PFSK-1 (cell line): ENCODE results near the gene RAP1A.

ENCODE experiments used
- FOXP2 ChIP-seq: optimal IDR thresholded peaks from 2 replicates; pipeline ENCODE3; 2011; ENCODE audit warnings: borderline replicate concordance, control low read depth, inconsistent platforms; ENCODE audit not compliant: insufficient read depth; ENCODE audit errors: extremely low read length, extremely low read depth
- POLR2AphosphoS5 ChIP-seq: IDR thresholded peaks from 2 replicates; pipeline ENCODE4 v1.6.1; 2012; ENCODE audit warnings: low read depth, mild to moderate bottlenecking, control low read depth, low read length, moderate library complexity
- SIN3A ChIP-seq: IDR thresholded peaks from 2 replicates; pipeline ENCODE4 v1.6.1; 2012; ENCODE audit warnings: mild to moderate bottlenecking, low read length, moderate library complexity, borderline replicate concordance; ENCODE audit not compliant: insufficient read depth
- TAF1 ChIP-seq: IDR thresholded peaks from 2 replicates; pipeline ENCODE4 v1.6.1; 2012; ENCODE audit warnings: low read length, control low read depth, borderline replicate concordance; ENCODE audit not compliant: insufficient read depth
- TF ChIP-seq, protein P1 (sequence below), 2 experiments: IDR thresholded peaks; 2 replicates each; pipeline versions ENCODE4 v1.6.1 to v1.8.0; 2011 to 2012; ENCODE audit warnings: low read depth in 2 of 2, low read length in 2 of 2, control low read depth in 1 of 2, inconsistent platforms in 1 of 2, mild to moderate bottlenecking in 1 of 2, moderate library complexity in 1 of 2; ENCODE audit not compliant: insufficient read depth in 1 of 2

Gene RAP1A

DNA sequence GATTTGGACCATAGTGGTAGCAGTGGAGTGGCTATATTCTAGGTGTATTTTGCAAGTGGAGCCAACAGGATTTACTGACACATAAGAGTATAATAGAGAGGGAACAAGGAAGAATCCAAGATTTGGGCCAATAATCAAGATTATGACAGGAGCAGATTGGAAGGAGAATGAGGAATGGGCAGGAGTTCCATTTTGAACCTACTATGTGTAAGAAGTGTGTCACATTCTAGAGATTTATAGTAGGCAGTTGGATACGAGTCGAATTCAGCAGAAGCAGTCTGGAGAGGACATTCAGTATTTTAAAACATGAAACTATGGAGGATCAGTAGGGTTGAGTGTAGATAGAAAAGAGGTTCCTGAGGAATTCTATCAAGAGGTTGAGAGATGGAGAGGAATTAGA is 97.9 kb downstream of the RAP1A start:
- no peak for TF ChIP-seq TAF1
- TF ChIP-seq POLR2AphosphoS5: no peak
- TF ChIP-seq, protein P1, sequence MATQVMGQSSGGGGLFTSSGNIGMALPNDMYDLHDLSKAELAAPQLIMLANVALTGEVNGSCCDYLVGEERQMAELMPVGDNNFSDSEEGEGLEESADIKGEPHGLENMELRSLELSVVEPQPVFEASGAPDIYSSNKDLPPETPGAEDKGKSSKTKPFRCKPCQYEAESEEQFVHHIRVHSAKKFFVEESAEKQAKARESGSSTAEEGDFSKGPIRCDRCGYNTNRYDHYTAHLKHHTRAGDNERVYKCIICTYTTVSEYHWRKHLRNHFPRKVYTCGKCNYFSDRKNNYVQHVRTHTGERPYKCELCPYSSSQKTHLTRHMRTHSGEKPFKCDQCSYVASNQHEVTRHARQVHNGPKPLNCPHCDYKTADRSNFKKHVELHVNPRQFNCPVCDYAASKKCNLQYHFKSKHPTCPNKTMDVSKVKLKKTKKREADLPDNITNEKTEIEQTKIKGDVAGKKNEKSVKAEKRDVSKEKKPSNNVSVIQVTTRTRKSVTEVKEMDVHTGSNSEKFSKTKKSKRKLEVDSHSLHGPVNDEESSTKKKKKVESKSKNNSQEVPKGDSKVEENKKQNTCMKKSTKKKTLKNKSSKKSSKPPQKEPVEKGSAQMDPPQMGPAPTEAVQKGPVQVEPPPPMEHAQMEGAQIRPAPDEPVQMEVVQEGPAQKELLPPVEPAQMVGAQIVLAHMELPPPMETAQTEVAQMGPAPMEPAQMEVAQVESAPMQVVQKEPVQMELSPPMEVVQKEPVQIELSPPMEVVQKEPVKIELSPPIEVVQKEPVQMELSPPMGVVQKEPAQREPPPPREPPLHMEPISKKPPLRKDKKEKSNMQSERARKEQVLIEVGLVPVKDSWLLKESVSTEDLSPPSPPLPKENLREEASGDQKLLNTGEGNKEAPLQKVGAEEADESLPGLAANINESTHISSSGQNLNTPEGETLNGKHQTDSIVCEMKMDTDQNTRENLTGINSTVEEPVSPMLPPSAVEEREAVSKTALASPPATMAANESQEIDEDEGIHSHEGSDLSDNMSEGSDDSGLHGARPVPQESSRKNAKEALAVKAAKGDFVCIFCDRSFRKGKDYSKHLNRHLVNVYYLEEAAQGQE (IDR thresholded peaks at IDR 0.05; ENCODE audit: insufficient read depth in 1 of 2, low read depth in 2 of 2, low read length in 2 of 2): no peak
- no peak for TF ChIP-seq SIN3A
- no peak for TF ChIP-seq FOXP2

DNA sequence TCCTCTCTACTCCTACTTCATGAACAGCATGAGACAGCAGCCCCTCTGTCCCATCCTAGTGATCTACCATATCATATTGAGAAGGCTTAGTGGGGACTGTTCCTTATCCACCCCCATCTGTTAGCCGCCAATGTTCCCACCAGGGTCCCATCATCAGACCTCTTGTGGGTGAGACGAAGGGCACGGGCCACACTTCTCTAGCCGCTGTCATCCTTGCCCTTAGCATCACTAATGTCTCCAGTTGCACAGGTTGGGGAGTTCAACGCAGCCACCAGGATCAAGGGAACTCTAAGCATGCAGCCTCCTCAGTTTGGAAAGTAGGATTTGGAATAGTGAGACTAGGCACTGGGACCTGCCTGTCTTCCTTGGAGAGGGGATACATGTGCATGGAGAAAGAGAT is 99.5 kb downstream of the RAP1A start:
- TF ChIP-seq, protein P1 (IDR thresholded peaks at IDR 0.05; ENCODE audit: insufficient read depth in 1 of 2, low read depth in 2 of 2, low read length in 2 of 2): no peak
- no peak for TF ChIP-seq FOXP2
- no peak for TF ChIP-seq TAF1
- TF ChIP-seq POLR2AphosphoS5: no peak
- no peak for TF ChIP-seq SIN3A

- TF ChIP-seq FOXP2 (no peak), SIN3A (no peak), POLR2AphosphoS5 (no peak), TAF1 (no peak)
- TF ChIP-seq, protein P1 (IDR thresholded peaks at IDR 0.05; ENCODE audit: insufficient read depth in 1 of 2, low read depth in 2 of 2, low read length in 2 of 2): no peak
These were observed 100.1 kb downstream of the RAP1A start for GRCh38 chr1:111719674-111720132.

DNA sequence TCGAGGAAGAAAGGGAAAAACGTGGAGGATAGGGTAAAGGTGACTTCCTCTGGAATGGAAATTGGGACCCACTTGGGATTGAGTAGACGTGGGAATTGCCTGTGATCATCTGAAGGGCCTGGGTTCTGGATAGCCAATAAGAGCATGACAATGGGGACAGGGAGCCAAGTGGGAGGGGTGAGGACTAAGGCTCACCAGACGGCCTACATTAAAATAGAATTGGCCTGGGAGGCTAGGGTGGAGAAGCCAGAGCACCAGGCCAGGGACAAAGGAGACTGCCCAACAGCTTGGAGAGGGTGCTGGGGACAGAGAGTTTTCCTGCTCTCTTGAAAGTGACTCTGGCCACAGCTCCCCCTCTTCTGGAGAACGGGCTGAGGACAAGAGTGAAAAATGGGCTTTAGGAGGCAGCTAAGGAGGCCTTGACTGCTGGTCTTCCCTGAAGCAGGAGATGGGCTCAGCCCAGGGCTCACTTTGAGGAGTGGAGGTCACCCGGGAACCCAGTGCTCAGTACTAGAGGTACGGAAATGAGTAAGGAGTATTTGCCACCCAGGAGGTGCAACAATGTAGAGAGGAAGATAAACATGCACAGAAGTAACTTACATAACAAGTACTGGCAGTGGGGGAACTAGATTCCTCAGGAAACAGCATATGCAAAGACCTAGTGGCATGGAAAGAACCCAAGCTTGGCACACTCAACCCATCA is 100.8 kb downstream of the RAP1A start:
- no peak for TF ChIP-seq TAF1
- TF ChIP-seq FOXP2: no peak

- TF ChIP-seq FOXP2 (no peak), TAF1 (no peak), POLR2AphosphoS5 (no peak), SIN3A (no peak)
- TF ChIP-seq, protein P1 (IDR thresholded peaks at IDR 0.05; ENCODE audit: insufficient read depth in 1 of 2, low read depth in 2 of 2, low read length in 2 of 2): no peak
These were observed 101.6 kb downstream of the RAP1A start for GRCh38 chr1:111720977-111721786.
